Mesendoderm (in vitro differentiated cells): ENCODE data around the gene ZRANB1.

ENCODE experiments used
- DNase-seq: peaks from one replicate; pipeline ENCODE4 v3.0.0; 2013
- H2AK5ac ChIP-seq: 2 replicates; pipeline ENCODE4 v1.6.1; 2013; ENCODE audit warnings: low read length, inconsistent platforms
- H2BK120ac ChIP-seq: 2 replicates; pipeline ENCODE4 v1.6.1; 2013; ENCODE audit warnings: low read depth, mild to moderate bottlenecking, low read length, moderate library complexity, mixed read lengths
- H2BK15ac ChIP-seq: replicated peaks from 2 replicates; pipeline ENCODE4 v1.6.1; 2013; ENCODE audit warnings: low read depth, mild to moderate bottlenecking, moderate library complexity
- H2BK5ac ChIP-seq: 2 replicates; pipeline ENCODE4 v1.6.1; 2013; ENCODE audit warnings: low read length, inconsistent platforms
- H3K18ac ChIP-seq: 2 replicates; pipeline ENCODE4 v1.6.1; 2013; ENCODE audit warnings: mild to moderate bottlenecking, low read length, mixed read lengths
- H3K23ac ChIP-seq: one replicate; pipeline ENCODE4 v1.6.1; 2013; ENCODE audit warnings: low read length
- H3K27ac ChIP-seq: 2 replicates; pipeline ENCODE4 v1.5.1; 2013; ENCODE audit warnings: low read depth, mild to moderate bottlenecking, inconsistent platforms, low read length, moderate library complexity
- H3K27me3 ChIP-seq: 2 replicates; pipeline ENCODE4 v1.6.1; 2013; ENCODE audit warnings: low read length, control low read depth, mild to moderate bottlenecking, inconsistent platforms; ENCODE audit not compliant: insufficient read depth, poor library complexity
- H3K36me3 ChIP-seq: 2 replicates; pipeline ENCODE4 v1.6.1; 2013; ENCODE audit warnings: low read length, inconsistent platforms; ENCODE audit not compliant: control insufficient read depth, insufficient read depth
- H3K4ac ChIP-seq: one replicate; pipeline ENCODE4 v1.6.1; 2013; ENCODE audit warnings: low read depth, mild to moderate bottlenecking, low read length, moderate library complexity
- H3K4me1 ChIP-seq: 2 replicates; pipeline ENCODE4 v1.6.1; 2013; ENCODE audit warnings: low read depth, low read length, inconsistent platforms; ENCODE audit not compliant: control insufficient read depth
- H3K4me2 ChIP-seq: 2 replicates; pipeline ENCODE4 v1.6.1; 2013; ENCODE audit warnings: low read length
- H3K4me3 ChIP-seq: 2 replicates; pipeline ENCODE4 v1.5.1; 2013; ENCODE audit warnings: mild to moderate bottlenecking, low read length
- H3K56ac ChIP-seq: one replicate; pipeline ENCODE4 v1.6.1; 2013; ENCODE audit warnings: low read length
- H3K79me1 ChIP-seq: 2 replicates; pipeline ENCODE4 v1.6.1; 2013; ENCODE audit warnings: low read length, inconsistent platforms
- H3K79me2 ChIP-seq: 2 replicates; pipeline ENCODE4 v1.6.1; 2013; ENCODE audit warnings: mild to moderate bottlenecking, low read length; ENCODE audit not compliant: control insufficient read depth, insufficient read depth
- H3K9ac ChIP-seq: 2 replicates; pipeline ENCODE4 v1.6.1; 2013; ENCODE audit warnings: low read length, inconsistent platforms
- H4K5ac ChIP-seq: one replicate; pipeline ENCODE4 v1.6.1; 2013; ENCODE audit warnings: low read length
- H4K8ac ChIP-seq: one replicate; pipeline ENCODE4 v1.6.1; 2013; ENCODE audit warnings: low read depth, mild to moderate bottlenecking, control low read depth, low read length, moderate library complexity
- WGBS: extraction: QIAGEN DNeasy Blood & Tissue Kit; methylation state at CpG from one replicate; pipeline ENCODE4 v1.1.7; 2013; ENCODE audit warnings: low lambda C conversion rate, missing lambda C conversion rate; ENCODE audit not compliant: insufficient coverage; ENCODE audit errors: extremely low coverage; 5-methylcytosine and 5-hydroxymethylcytosine counted together

The ZRANB1 gene

GRCh38 chr10:125018576-125019143 lies 76.7 kb downstream of the ZRANB1 start:
- H3K9ac ChIP-seq, result no peak overlapping the region
- H4K5ac ChIP-seq, result no peak overlapping the region
- peaks cover 64% of the 10 kb centered on the region for H3K79me1 ChIP-seq
- H2BK5ac ChIP-seq, result no peak overlapping the region
- no peak overlapping the region for H3K27ac ChIP-seq
- peaks cover 92% of the 10 kb centered on the region for H3K79me2 ChIP-seq
- no peak overlapping the region for H3K4me2 ChIP-seq
- no peak overlapping the region for H3K4ac ChIP-seq
- H3K4me3 ChIP-seq, result no peak overlapping the region
- no peak for DNase-seq
- no peak overlapping the region for H3K56ac ChIP-seq
- no peak overlapping the region for H2BK120ac ChIP-seq
- no peak overlapping the region for H2AK5ac ChIP-seq
- no peak overlapping the region for H3K23ac ChIP-seq
- H3K27me3 ChIP-seq, result no peaks in the 10 kb centered on the region
- no peaks in the 10 kb centered on the region for H3K4me1 ChIP-seq
- peaks cover 4% of the 10 kb centered on the region for H3K36me3 ChIP-seq
- H3K18ac ChIP-seq, result no peak overlapping the region
- WGBS, result no CpG with 5 or more reads among the region's 9 CpGs
- H4K8ac ChIP-seq, result no peak overlapping the region
- H2BK15ac ChIP-seq, result no peak overlapping the region

- no CpG with 5 or more reads among the region's 17 CpGs for WGBS
- Histone ChIP-seq H3K79me1 (peaks cover 60% of the 10 kb centered on the region), H3K18ac (no peak overlapping the region), H3K27ac (no peak overlapping the region), H3K9ac (no peak overlapping the region), H3K4me3 (no peak overlapping the region), H3K23ac (no peak overlapping the region), H4K8ac (no peak overlapping the region), H2AK5ac (no peak overlapping the region), H2BK5ac (no peak overlapping the region), H3K4me2 (no peak overlapping the region), H2BK120ac (no peak overlapping the region), H3K4ac (no peak overlapping the region), H3K4me1 (no peaks in the 10 kb centered on the region), H3K27me3 (no peaks in the 10 kb centered on the region), H3K36me3 (peaks cover 4% of the 10 kb centered on the region), H4K5ac (no peak overlapping the region), H3K79me2 (peaks cover 90% of the 10 kb centered on the region), H2BK15ac (no peak overlapping the region), H3K56ac (no peak overlapping the region)
- DNase-seq, result no peak
Observed at GRCh38 chr10:125020386-125020785, 78.5 kb downstream of the ZRANB1 start.

- H3K4me3 ChIP-seq, result no peak overlapping the region
- peaks cover 61% of the 10 kb centered on the region for H3K79me1 ChIP-seq
- no peak overlapping the region for H3K4me2 ChIP-seq
- H3K4ac ChIP-seq, result no peak overlapping the region
- H4K8ac ChIP-seq, result no peak overlapping the region
- no peak overlapping the region for H2AK5ac ChIP-seq
- peaks cover 7% of the 10 kb centered on the region for H3K36me3 ChIP-seq
- no peak overlapping the region for H3K23ac ChIP-seq
- no peak overlapping the region for H3K18ac ChIP-seq
- H3K9ac ChIP-seq, result no peak overlapping the region
- no peak overlapping the region for H4K5ac ChIP-seq
- peaks cover 91% of the 10 kb centered on the region for H3K79me2 ChIP-seq
- no CpG with 5 or more reads among the region's 9 CpGs for WGBS
- H3K27me3 ChIP-seq, result no peaks in the 10 kb centered on the region
- no peak overlapping the region for H2BK120ac ChIP-seq
- no peak overlapping the region for H2BK5ac ChIP-seq
- no peak overlapping the region for H3K56ac ChIP-seq
- no peak overlapping the region for H2BK15ac ChIP-seq
- DNase-seq, result no peak
- H3K27ac ChIP-seq, result no peak overlapping the region
- no peaks in the 10 kb centered on the region for H3K4me1 ChIP-seq
Observed at GRCh38 chr10:125020871-125021270, 78.9 kb downstream of the ZRANB1 start.

- H2AK5ac ChIP-seq, result no peak overlapping the region
- peaks cover 59% of the 10 kb centered on the region for H3K79me1 ChIP-seq
- peaks cover 93% of the 10 kb centered on the region for H3K79me2 ChIP-seq
- H4K8ac ChIP-seq, result no peak overlapping the region
- no peak overlapping the region for H3K4me3 ChIP-seq
- no peaks in the 10 kb centered on the region for H3K27me3 ChIP-seq
- H3K18ac ChIP-seq, result no peak overlapping the region
- no peak overlapping the region for H2BK15ac ChIP-seq
- H3K9ac ChIP-seq, result no peak overlapping the region
- no peak for DNase-seq
- no peak overlapping the region for H3K27ac ChIP-seq
- no peak overlapping the region for H2BK120ac ChIP-seq
- no peak overlapping the region for H3K4ac ChIP-seq
- no CpG with 5 or more reads among the region's 17 CpGs for WGBS
- no peak overlapping the region for H3K23ac ChIP-seq
- no peak overlapping the region for H2BK5ac ChIP-seq
- peaks cover 7% of the 10 kb centered on the region for H3K36me3 ChIP-seq
- H3K4me2 ChIP-seq, result no peak overlapping the region
- H3K4me1 ChIP-seq, result no peaks in the 10 kb centered on the region
- no peak overlapping the region for H4K5ac ChIP-seq
- H3K56ac ChIP-seq, result no peak overlapping the region
Observed at GRCh38 chr10:125021686-125022344, 79.9 kb downstream of the ZRANB1 start.

- Histone ChIP-seq H3K4me1 (no peaks in the 10 kb centered on the region), H3K27me3 (no peaks in the 10 kb centered on the region), H4K8ac (no peak overlapping the region), H3K79me1 (peaks cover 58% of the 10 kb centered on the region), H3K4me2 (no peak overlapping the region), H3K4me3 (no peak overlapping the region), H3K79me2 (peaks cover 92% of the 10 kb centered on the region), H2BK120ac (no peak overlapping the region), H3K36me3 (peaks cover 6% of the 10 kb centered on the region), H2BK5ac (no peak overlapping the region), H3K4ac (no peak overlapping the region), H3K18ac (no peak overlapping the region), H3K56ac (no peak overlapping the region), H2AK5ac (no peak overlapping the region), H3K27ac (no peak overlapping the region), H3K9ac (no peak overlapping the region), H2BK15ac (no peak overlapping the region), H4K5ac (no peak overlapping the region), H3K23ac (no peak overlapping the region)
- WGBS, result no CpG with 5 or more reads among the region's 8 CpGs
- no peak for DNase-seq
Observed at GRCh38 chr10:125022671-125023070, 80.7 kb downstream of the ZRANB1 start.

GRCh38 chr10:125023255-125023654 lies 81.3 kb downstream of the ZRANB1 start:
- Histone ChIP-seq H2BK15ac (no peak overlapping the region), H3K27me3 (no peaks in the 10 kb centered on the region), H3K79me2 (peaks cover 92% of the 10 kb centered on the region), H4K8ac (no peak overlapping the region), H3K56ac (no peak overlapping the region), H3K36me3 (peaks cover 5% of the 10 kb centered on the region), H3K4me2 (no peak overlapping the region), H3K79me1 (peaks cover 55% of the 10 kb centered on the region), H4K5ac (no peak overlapping the region), H3K4ac (no peak overlapping the region), H3K4me1 (no peaks in the 10 kb centered on the region), H3K9ac (no peak overlapping the region), H3K27ac (no peak overlapping the region), H2AK5ac (no peak overlapping the region), H3K4me3 (no peak overlapping the region), H3K23ac (no peak overlapping the region), H2BK120ac (no peak overlapping the region), H2BK5ac (no peak overlapping the region), H3K18ac (no peak overlapping the region)
- no CpG with 5 or more reads among the region's 21 CpGs for WGBS
- DNase-seq, result no peak
